Left lung (tissue), 10 donors: ENCODE results near the gene NLRP11. TPM values are rescaled to one million over a fixed set of nuclear protein-coding genes. Genes with fewer than 3 reads are reported as not detected.

Experiments used
- ATAC-seq: fragments of 200-7000 bp; cut with Tn5 transposase; one replicate; pipeline ENCODE4 v1.9.1; 2020; ENCODE audit warnings: moderate library complexity
- DNase-seq, 4 donors: peaks; one replicate each; pipeline ENCODE4 v3.0.0-alpha.2; 2013 to 2020
- H3K27ac ChIP-seq, 2 donors: fragments of 200-600 bp; sonication (generic) in 1 of 2; one replicate each; pipeline versions ENCODE4 v1.5.0 to v1.8.0; 2020 to 2021
- H3K27me3 ChIP-seq, 2 donors: fragments of 200-600 bp; sonication (generic) in 1 of 2; one replicate each; pipeline versions ENCODE4 v1.5.0 to v1.8.0; 2020 to 2021
- H3K36me3 ChIP-seq, 2 donors: fragments of 200-600 bp; sonication (generic) in 1 of 2; one replicate each; pipeline versions ENCODE4 v1.5.0 to v1.8.0; 2020 to 2021
- H3K4me1 ChIP-seq, 2 donors: fragments of 200-600 bp; one replicate each; pipeline ENCODE4 v1.8.0; 2021
- H3K4me3 ChIP-seq, 2 donors: fragments of 200-600 bp; sonication (generic) in 1 of 2; one replicate each; pipeline versions ENCODE4 v1.5.0 to v1.8.0; 2020 to 2021; ENCODE audit warnings: mild to moderate bottlenecking in 1 of 2
- H3K9me3 ChIP-seq, 2 donors: fragments of 200-600 bp; sonication (generic) in 1 of 2; one replicate each; pipeline versions ENCODE4 v1.5.0 to v1.8.0; 2020 to 2021
- intact Hi-C, 2 donors: fragments of 100-400 bp; cut with DNase I; formaldehyde crosslinking; loops; one replicate each; pipeline versions ENCODE4 v1.11.2 to v1.14.2; 2022
- polyA plus RNA-seq, 6 donors: library from polyadenylated mRNA; unstranded; fragments of 120-200 nt; gene quantifications; one replicate each; pipeline ENCODE4 v1.2.1, GENCODE V29; 2013; ENCODE audit not compliant: insufficient read length in 6 of 6
- total RNA-seq, 2 donors: library from RNA; stranded (reverse); fragmentation: NEBNext Ultra II Directional; extraction: Animal tissue kit (Norgen Biotek cat#: 25700); gene quantifications; one replicate each; pipeline ENCODE4 v1.2.1, GENCODE V29; 2021
- TF ChIP-seq, protein P1 (sequence below), 2 donors: fragments of 200-600 bp; sonication (generic) in 1 of 2; IDR thresholded peaks; one replicate each; pipeline versions ENCODE4 v1.5.0 to v1.8.0; 2021; ENCODE audit warnings: antibody characterized with exemption in 2 of 2
- donor health status: DM: no; HTN: yes; CAD: no.
- donor health status: DM: no; HTN: no; CAD: no.

Gene NLRP11
- total and polyA plus RNA-seq, 8 donors = 0.04 TPM; not detected in 6

DNA sequence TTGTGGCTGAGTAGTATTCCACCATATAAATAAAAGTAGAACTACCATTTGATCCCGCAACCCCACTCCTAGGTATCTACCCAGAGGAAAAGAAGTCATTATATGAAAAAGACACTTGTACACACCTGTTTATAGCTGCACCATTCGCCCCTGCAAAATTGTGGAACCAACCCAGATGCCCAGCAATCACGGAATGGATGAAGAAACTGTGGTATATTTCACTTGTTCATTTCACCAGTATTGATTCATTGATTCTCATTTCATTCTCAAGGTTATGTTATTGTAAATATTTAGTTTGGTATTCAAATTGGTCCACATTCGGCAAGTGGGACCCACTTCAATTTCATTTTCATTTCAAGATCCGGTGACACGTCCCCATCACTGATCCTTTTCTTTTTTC lies 81.1 kb downstream of the NLRP11 start:
- TF ChIP-seq, protein P1, sequence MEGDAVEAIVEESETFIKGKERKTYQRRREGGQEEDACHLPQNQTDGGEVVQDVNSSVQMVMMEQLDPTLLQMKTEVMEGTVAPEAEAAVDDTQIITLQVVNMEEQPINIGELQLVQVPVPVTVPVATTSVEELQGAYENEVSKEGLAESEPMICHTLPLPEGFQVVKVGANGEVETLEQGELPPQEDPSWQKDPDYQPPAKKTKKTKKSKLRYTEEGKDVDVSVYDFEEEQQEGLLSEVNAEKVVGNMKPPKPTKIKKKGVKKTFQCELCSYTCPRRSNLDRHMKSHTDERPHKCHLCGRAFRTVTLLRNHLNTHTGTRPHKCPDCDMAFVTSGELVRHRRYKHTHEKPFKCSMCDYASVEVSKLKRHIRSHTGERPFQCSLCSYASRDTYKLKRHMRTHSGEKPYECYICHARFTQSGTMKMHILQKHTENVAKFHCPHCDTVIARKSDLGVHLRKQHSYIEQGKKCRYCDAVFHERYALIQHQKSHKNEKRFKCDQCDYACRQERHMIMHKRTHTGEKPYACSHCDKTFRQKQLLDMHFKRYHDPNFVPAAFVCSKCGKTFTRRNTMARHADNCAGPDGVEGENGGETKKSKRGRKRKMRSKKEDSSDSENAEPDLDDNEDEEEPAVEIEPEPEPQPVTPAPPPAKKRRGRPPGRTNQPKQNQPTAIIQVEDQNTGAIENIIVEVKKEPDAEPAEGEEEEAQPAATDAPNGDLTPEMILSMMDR (IDR thresholded peaks at IDR 0.05) = no peak
- Histone ChIP-seq H3K9me3 (no peaks in the 10 kb centered on the region), H3K4me1 (no peaks in the 10 kb centered on the region), H3K27me3 (peaks cover 0 to 20% of the 10 kb centered on the region in 2 donors), H3K36me3 (no peaks in the 10 kb centered on the region), H3K27ac (no peak overlapping the region), H3K4me3 (no peak overlapping the region)
- ATAC-seq = no peak
- intact Hi-C loops = no loop called here
- DNase-seq = no peak

DNA sequence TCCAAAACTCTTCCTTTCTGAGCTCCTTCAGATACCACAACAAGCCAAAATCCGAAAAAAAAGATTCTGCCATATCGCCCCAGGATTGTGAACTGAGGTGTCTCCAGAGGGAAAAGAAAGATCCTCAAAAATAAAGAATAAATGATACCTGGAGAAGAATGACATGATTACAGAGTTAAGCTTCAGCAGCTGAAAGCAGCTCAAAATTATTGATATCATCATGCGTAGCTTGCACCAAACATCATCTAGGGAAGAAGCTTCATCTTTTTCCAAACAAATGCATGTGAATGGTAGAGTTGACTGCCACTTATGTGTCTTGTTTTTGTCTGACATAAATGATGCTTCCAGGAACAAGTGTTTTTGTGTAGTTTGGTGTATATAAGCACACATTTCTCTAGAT lies 93.5 kb downstream of the NLRP11 start, which contains the start of gene NLRP9:
Gene NLRP9 (minus strand): TSS at position 101 of the 400 bp plus-strand sequence. CDS start 28 bp downstream, at position 73.
- Histone ChIP-seq H3K4me3 (no peak within 1 kb of the TSS), H3K9me3 (no peaks in the 10 kb centered on the region), H3K36me3 (no peaks in the 10 kb centered on the region), H3K27me3 (no peaks in the 10 kb centered on the region), H3K4me1 (no peaks in the 10 kb centered on the region), H3K27ac (no peak within 1 kb of the TSS)
- TF ChIP-seq, protein P1 (IDR thresholded peaks at IDR 0.05) = no peak
- intact Hi-C loops = no loop called here
- ATAC-seq = no peak
- no peak for DNase-seq

Other genes starting within 250 kb of the NLRP11 start
- 10 to 100 TPM; 11.0 to 14.4 TPM for gene FIZ1, start 232.5 kb downstream of the NLRP11 start, total RNA-seq
- gene FIZ1, start 232.5 kb downstream of the NLRP11 start, polyA plus RNA-seq = 10 to 100 TPM; 16.7 to 22.6 (median 19.6) TPM
- 10 to 100 TPM; 22.3 to 22.4 TPM for gene ZNF524, start 231.7 kb downstream of the NLRP11 start, total RNA-seq
- gene ZNF524, start 231.7 kb downstream of the NLRP11 start, polyA plus RNA-seq = 1 to 10 TPM; 4.9 to 9.0 (median 6.9) TPM
- 10 to 100 TPM; 13.7 to 16.1 TPM for gene ZNF865, start 226.4 kb downstream of the NLRP11 start, total RNA-seq
- gene ZNF865, start 226.4 kb downstream of the NLRP11 start, polyA plus RNA-seq = 10 to 100 TPM in 2 of 6 donors, 1 to 10 TPM in 4; 5.9 to 12.2 (median 8.4) TPM
- gene ZNF784, start 207.4 kb downstream of the NLRP11 start, total RNA-seq = 1 to 10 TPM; 6.0 to 8.0 TPM
- gene ZNF784, start 207.4 kb downstream of the NLRP11 start, polyA plus RNA-seq = 10 to 100 TPM in 1 of 6 donors, 1 to 10 TPM in 5; 8.3 to 11.6 (median 8.9) TPM
- 10 to 100 TPM; 33.8 to 34.7 TPM for gene ZNF580, start 191.0 kb downstream of the NLRP11 start, total RNA-seq
- 10 to 100 TPM; 35.8 to 49.5 (median 44.2) TPM for gene ZNF580, start 191.0 kb downstream of the NLRP11 start, polyA plus RNA-seq
- gene ZNF581, start 188.3 kb downstream of the NLRP11 start, total RNA-seq = 10 to 100 TPM; 14.5 to 19.5 TPM
- 10 to 100 TPM; 24.2 to 32.3 (median 28.8) TPM for gene ZNF581, start 188.3 kb downstream of the NLRP11 start, polyA plus RNA-seq
- 10 to 100 TPM in 1 of 2 donors, 1 to 10 TPM in 1; 9.7 to 15.1 TPM for gene CCDC106, start 183.8 kb downstream of the NLRP11 start, total RNA-seq
- gene CCDC106, start 183.8 kb downstream of the NLRP11 start, polyA plus RNA-seq = 10 to 100 TPM; 11.0 to 16.8 (median 14.7) TPM
- 100 to 1,000 TPM; 123 to 145 TPM for gene U2AF2, start 177.0 kb downstream of the NLRP11 start, total RNA-seq
- gene U2AF2, start 177.0 kb downstream of the NLRP11 start, polyA plus RNA-seq = 100 to 1,000 TPM; 160 to 213 (median 176) TPM
- 100 to 1,000 TPM; 114 to 120 TPM for gene EPN1, start 156.8 kb downstream of the NLRP11 start, total RNA-seq
- 100 to 1,000 TPM in 1 of 6 donors, 10 to 100 TPM in 5; 67.7 to 104 (median 88.6) TPM for gene EPN1, start 156.8 kb downstream of the NLRP11 start, polyA plus RNA-seq
- not detected for gene NLRP9, start 93.6 kb downstream of the NLRP11 start, total RNA-seq
- under 1 TPM in 1 of 6 donors, not detected in 5; 0.08 TPM for gene NLRP9, start 93.6 kb downstream of the NLRP11 start, polyA plus RNA-seq
- gene RFPL4A, start 72.9 kb downstream of the NLRP11 start, total RNA-seq = not detected
- under 1 TPM in 1 of 6 donors, not detected in 5; 0.34 TPM for gene RFPL4A, start 72.9 kb downstream of the NLRP11 start, polyA plus RNA-seq
- gene RFPL4AL1, start 62.9 kb downstream of the NLRP11 start, total RNA-seq = not detected
- under 1 TPM in 2 of 6 donors, not detected in 4; 0.18 to 0.19 TPM for gene RFPL4AL1, start 62.9 kb downstream of the NLRP11 start, polyA plus RNA-seq
- gene NLRP4, start 4.5 kb upstream of the NLRP11 start, total RNA-seq = not detected
- gene NLRP4, start 4.5 kb upstream of the NLRP11 start, polyA plus RNA-seq = not detected
- not detected for gene NLRP13, start 100.3 kb upstream of the NLRP11 start, total RNA-seq
- not detected for gene NLRP13, start 100.3 kb upstream of the NLRP11 start, polyA plus RNA-seq
- not detected for gene NLRP8, start 115.8 kb upstream of the NLRP11 start, total RNA-seq
- under 1 TPM in 1 of 6 donors, not detected in 5; 0.04 TPM for gene NLRP8, start 115.8 kb upstream of the NLRP11 start, polyA plus RNA-seq
- gene NLRP5, start 154.8 kb upstream of the NLRP11 start, total RNA-seq = not detected
- not detected for gene NLRP5, start 154.8 kb upstream of the NLRP11 start, polyA plus RNA-seq